ENCODE data around the gene HUNK. TPM values are rescaled to one million over a fixed set of nuclear protein-coding genes. Genes with fewer than 3 reads are reported as not detected.
"Not testable (repeated sequence)": the region's sequence is repeated elsewhere in the genome, so short reads cannot be mapped to it uniquely, and the experiment has no call there.

The HUNK gene
- total RNA-seq, 1 donor from 2014 or later, result 12.2 TPM

GRCh38 chr21:32022146-32022545, 149.3 kb downstream of the HUNK start:
- DNase-seq, result no peak
- Mint-ChIP-seq H3K27ac (ENCODE audit: unreplicated experiment) (no peak overlapping the region), H3K27me3 (ENCODE audit: unreplicated experiment) (peaks cover 2% of the 10 kb centered on the region), H3K4me1 (ENCODE audit: low read depth, unreplicated experiment) (no peaks in the 10 kb centered on the region), H3K9me3 (ENCODE audit: unreplicated experiment) (peaks cover 1% of the 10 kb centered on the region), H3K4me3 (ENCODE audit: unreplicated experiment) (no peak overlapping the region), H3K36me3 (ENCODE audit: unreplicated experiment) (no peaks in the 10 kb centered on the region)
- no peak for TF ChIP-seq CTCF (IDR thresholded peaks at IDR 0.05; ENCODE audit: partially characterized antibody, unreplicated experiment)

- peaks cover 3% of the 10 kb centered on the region for H3K27me3 Mint-ChIP-seq (ENCODE audit: unreplicated experiment)
- no peak for TF ChIP-seq CTCF (IDR thresholded peaks at IDR 0.05; ENCODE audit: partially characterized antibody, unreplicated experiment)
- no peak for DNase-seq
- H3K27ac Mint-ChIP-seq (ENCODE audit: unreplicated experiment), result peak overlapping the region; percentile 24
- H3K9me3 Mint-ChIP-seq (ENCODE audit: unreplicated experiment), result peaks cover 8% of the 10 kb centered on the region
- H3K4me3 Mint-ChIP-seq (ENCODE audit: unreplicated experiment), result peak overlapping the region; percentile 5
- no peaks in the 10 kb centered on the region for H3K4me1 Mint-ChIP-seq (ENCODE audit: low read depth, unreplicated experiment)
- H3K36me3 Mint-ChIP-seq (ENCODE audit: unreplicated experiment), result peaks cover 13% of the 10 kb centered on the region
Measured at GRCh38 chr21:32030146-32030652, 157.4 kb downstream of the HUNK start.

GRCh38 chr21:32034850-32035249, 162.0 kb downstream of the HUNK start:
- H3K27me3 Mint-ChIP-seq (ENCODE audit: unreplicated experiment), result peaks cover 5% of the 10 kb centered on the region
- no peak for DNase-seq
- no peak for TF ChIP-seq CTCF (IDR thresholded peaks at IDR 0.05; ENCODE audit: partially characterized antibody, unreplicated experiment)
- H3K9me3 Mint-ChIP-seq (ENCODE audit: unreplicated experiment), result peaks cover 8% of the 10 kb centered on the region
- peaks cover 12% of the 10 kb centered on the region for H3K36me3 Mint-ChIP-seq (ENCODE audit: unreplicated experiment)
- no peaks in the 10 kb centered on the region for H3K4me1 Mint-ChIP-seq (ENCODE audit: low read depth, unreplicated experiment)
- no peak overlapping the region for H3K4me3 Mint-ChIP-seq (ENCODE audit: unreplicated experiment)
- H3K27ac Mint-ChIP-seq (ENCODE audit: unreplicated experiment), result no peak overlapping the region

GRCh38 chr21:32035617-32036016, 162.8 kb downstream of the HUNK start:
- H3K27me3 Mint-ChIP-seq (ENCODE audit: unreplicated experiment), result peaks cover 2% of the 10 kb centered on the region
- no peak for DNase-seq
- H3K4me1 Mint-ChIP-seq (ENCODE audit: low read depth, unreplicated experiment), result no peaks in the 10 kb centered on the region
- no peak for TF ChIP-seq CTCF (IDR thresholded peaks at IDR 0.05; ENCODE audit: partially characterized antibody, unreplicated experiment)
- peaks cover 4% of the 10 kb centered on the region for H3K9me3 Mint-ChIP-seq (ENCODE audit: unreplicated experiment)
- H3K4me3 Mint-ChIP-seq (ENCODE audit: unreplicated experiment), result no peak overlapping the region
- no peak overlapping the region for H3K27ac Mint-ChIP-seq (ENCODE audit: unreplicated experiment)
- peaks cover 4% of the 10 kb centered on the region for H3K36me3 Mint-ChIP-seq (ENCODE audit: unreplicated experiment)

GRCh38 chr21:32036756-32037155, 163.9 kb downstream of the HUNK start:
- DNase-seq, result no peak
- H3K27ac Mint-ChIP-seq (ENCODE audit: unreplicated experiment), result no peak overlapping the region

GRCh38 chr21:32038751-32039150, 165.9 kb downstream of the HUNK start:
- H3K36me3 Mint-ChIP-seq (ENCODE audit: unreplicated experiment); DNase-seq; H3K4me1 Mint-ChIP-seq (ENCODE audit: low read depth, unreplicated experiment); H3K9me3 Mint-ChIP-seq (ENCODE audit: unreplicated experiment); H3K4me3 Mint-ChIP-seq (ENCODE audit: unreplicated experiment); H3K27ac Mint-ChIP-seq (ENCODE audit: unreplicated experiment); H3K27me3 Mint-ChIP-seq (ENCODE audit: unreplicated experiment): not testable (repeated sequence)

More at GRCh38 chr21:32036756-32037155, 163.9 kb downstream of the HUNK start:
- Mint-ChIP-seq H3K36me3 (ENCODE audit: unreplicated experiment) (no peaks in the 10 kb centered on the region), H3K9me3 (ENCODE audit: unreplicated experiment) (peaks cover 4% of the 10 kb centered on the region), H3K27me3 (ENCODE audit: unreplicated experiment) (peaks cover 2% of the 10 kb centered on the region), H3K4me3 (ENCODE audit: unreplicated experiment) (no peak overlapping the region), H3K4me1 (ENCODE audit: low read depth, unreplicated experiment) (no peaks in the 10 kb centered on the region)
- no peak for TF ChIP-seq CTCF (IDR thresholded peaks at IDR 0.05; ENCODE audit: partially characterized antibody, unreplicated experiment)
